SK-N-SH treated with all-trans-retinoic acid at 6 μM for 48 hours (cell line): Measurements from ENCODE around the gene CDKN1A.

Experiments
- ATAC-seq: fragments of 200-7000 bp; cut with Tn5 transposase; 3 replicates; pipeline ENCODE4 v1.9.1; 2020; ENCODE audit warnings: mild to moderate bottlenecking, moderate library complexity
- ARNTL ChIP-seq: fragments of 450-650 bp; formaldehyde crosslinking; IDR thresholded peaks from 2 replicates; pipeline ENCODE4 v1.5.0; 2020; ENCODE audit warnings: low read depth, mild to moderate bottlenecking, moderate library complexity, borderline replicate concordance
- BACH2 ChIP-seq: fragments of 250-450 bp; sonication (Bioruptor Pico); IDR thresholded peaks from 2 replicates; pipeline ENCODE4 v1.9.0; 2021; ENCODE audit warnings: mild to moderate bottlenecking, borderline replicate concordance
- CREB5 ChIP-seq: fragments of 250-450 bp; sonication (Bioruptor Pico); IDR thresholded peaks from 2 replicates; pipeline ENCODE4 v1.5.1; 2020; ENCODE audit warnings: low read depth, mild to moderate bottlenecking, moderate library complexity
- CSDC2 ChIP-seq: fragments of 250-450 bp; sonication (Bioruptor Pico); IDR thresholded peaks from 2 replicates; pipeline ENCODE4 v1.5.0; 2020; ENCODE audit warnings: mild to moderate bottlenecking, moderate library complexity
- CSRNP3 ChIP-seq: fragments of 250-450 bp; sonication (Bioruptor Pico); IDR thresholded peaks from 2 replicates; pipeline ENCODE4 v1.5.1; 2021; ENCODE audit warnings: mild to moderate bottlenecking, moderate library complexity
- ESRRG ChIP-seq: fragments of 250-450 bp; sonication (Bioruptor Pico); IDR thresholded peaks from 2 replicates; pipeline ENCODE4 v1.6.1; 2021; ENCODE audit warnings: mild to moderate bottlenecking
- GLIS3 ChIP-seq: fragments of 250-450 bp; sonication (Bioruptor Pico); IDR thresholded peaks from 2 replicates; pipeline ENCODE4 v1.5.0; 2020; ENCODE audit warnings: mild to moderate bottlenecking, moderate library complexity
- ISL1 ChIP-seq: fragments of 250-450 bp; sonication (Bioruptor Pico); IDR thresholded peaks from 2 replicates; pipeline ENCODE4 v2.1.2; 2022; ENCODE audit warnings: mild to moderate bottlenecking, moderate library complexity
- OSR1 ChIP-seq: fragments of 250-450 bp; sonication (Bioruptor Pico); IDR thresholded peaks from 2 replicates; pipeline ENCODE4 v1.8.0; 2022; ENCODE audit warnings: moderate library complexity, mild to moderate bottlenecking, inconsistent platforms
- PATZ1 ChIP-seq: fragments of 250-450 bp; sonication (Bioruptor Pico); IDR thresholded peaks from 2 replicates; pipeline ENCODE4 v1.8.0; 2020; ENCODE audit warnings: mild to moderate bottlenecking, moderate library complexity, borderline replicate concordance
- POU6F1 ChIP-seq: fragments of 250-450 bp; sonication (Bioruptor Pico); IDR thresholded peaks from 2 replicates; pipeline ENCODE4 v1.8.0; 2021; ENCODE audit warnings: low read depth, mild to moderate bottlenecking, moderate library complexity, borderline replicate concordance
- PPARA ChIP-seq: fragments of 250-450 bp; sonication (Bioruptor Pico); IDR thresholded peaks from 2 replicates; pipeline ENCODE4 v1.5.0; 2020; ENCODE audit warnings: mild to moderate bottlenecking, borderline replicate concordance
- RARB ChIP-seq: fragments of 250-450 bp; sonication (Bioruptor Pico); IDR thresholded peaks from 2 replicates; pipeline ENCODE4 v1.8.0; 2021; ENCODE audit warnings: mild to moderate bottlenecking, moderate library complexity
- SNAI2 ChIP-seq: fragments of 250-450 bp; sonication (Bioruptor Pico); IDR thresholded peaks from 2 replicates; pipeline ENCODE4 v1.5.0; 2020; ENCODE audit warnings: mild to moderate bottlenecking, moderate library complexity
- TCF4 ChIP-seq: fragments of 250-450 bp; sonication (Bioruptor Pico); IDR thresholded peaks from 2 replicates; pipeline ENCODE4 v1.8.0; 2021; ENCODE audit warnings: mild to moderate bottlenecking, moderate library complexity, borderline replicate concordance
- TOX ChIP-seq: fragments of 250-450 bp; sonication (Bioruptor Pico); IDR thresholded peaks from 2 replicates; pipeline ENCODE4 v1.8.0; 2021; ENCODE audit warnings: mild to moderate bottlenecking, moderate library complexity, borderline replicate concordance
- ZC3H10 ChIP-seq: fragments of 250-450 bp; sonication (Bioruptor Pico); IDR thresholded peaks from 2 replicates; pipeline ENCODE4 v1.5.1; 2021; ENCODE audit warnings: mild to moderate bottlenecking, moderate library complexity
- ZFP3 ChIP-seq: fragments of 250-450 bp; sonication (Bioruptor Pico); IDR thresholded peaks from 2 replicates; pipeline ENCODE4 v1.5.0; 2020; ENCODE audit warnings: mild to moderate bottlenecking, moderate library complexity
- ZNF565 ChIP-seq: fragments of 450-650 bp; formaldehyde crosslinking; conservative IDR thresholded peaks from 2 replicates; pipeline ENCODE4 v1.5.0; 2020; ENCODE audit warnings: low read depth, mild to moderate bottlenecking, moderate library complexity
- ZNF70 ChIP-seq: fragments of 450-650 bp; formaldehyde crosslinking; IDR thresholded peaks from 2 replicates; pipeline ENCODE4 v1.5.0; 2020; ENCODE audit warnings: mild to moderate bottlenecking, moderate library complexity
- ZNF8 ChIP-seq: fragments of 450-650 bp; formaldehyde crosslinking; IDR thresholded peaks from 2 replicates; pipeline ENCODE4 v1.5.0; 2020; ENCODE audit warnings: mild to moderate bottlenecking, moderate library complexity

Gene CDKN1A

GRCh38 chr6:36639171-36639808 is 39.2 kb upstream of the CDKN1A start (continued):
- TF ChIP-seq CSRNP3 (CRISPR knock-in tag) (no peak), CSDC2 (CRISPR knock-in tag) (no peak), ZNF70 (no peak), POU6F1 (CRISPR knock-in tag) (no peak), ARNTL (no peak), ZC3H10 (CRISPR knock-in tag) (no peak)
- TF ChIP-seq, all 23 proteins: peak for 0

- TF ChIP-seq CSDC2 (CRISPR knock-in tag) (no peak), ISL1 (CRISPR knock-in tag) (no peak), TOX (CRISPR knock-in tag) (no peak), POU6F1 (CRISPR knock-in tag) (no peak), BACH2 (CRISPR knock-in tag) (no peak), ZNF565 (CRISPR knock-in tag) (no peak), ARNTL (no peak), ZNF70 (no peak), TCF4 (CRISPR knock-in tag) (no peak), ZC3H10 (CRISPR knock-in tag) (no peak), RARB (CRISPR knock-in tag) (no peak), PATZ1 (CRISPR knock-in tag) (no peak), ZFP3 (CRISPR knock-in tag) (no peak), PPARA (no peak), SNAI2 (CRISPR knock-in tag) (no peak), CSRNP3 (CRISPR knock-in tag) (no peak), GLIS3 (no peak), OSR1 (CRISPR knock-in tag) (no peak)
- ATAC-seq = no peak
These were observed 37.0 kb upstream of the CDKN1A start for GRCh38 chr6:36641543-36641942.

- ATAC-seq = peak; percentile 97
- no peak for TF ChIP-seq BACH2 (CRISPR knock-in tag)
- TF ChIP-seq CREB5 (CRISPR knock-in tag) = no peak
- no peak for TF ChIP-seq PATZ1 (CRISPR knock-in tag)
- TF ChIP-seq ZNF8 (CRISPR knock-in tag) = no peak
- TF ChIP-seq ESRRG (CRISPR knock-in tag) = no peak
- TF ChIP-seq, all 23 proteins: peak for 0
These were observed 35.3 kb upstream of the CDKN1A start for GRCh38 chr6:36642913-36643817.
